ENCODE data around the gene FAM210A.

FAM210A gene

DNA sequence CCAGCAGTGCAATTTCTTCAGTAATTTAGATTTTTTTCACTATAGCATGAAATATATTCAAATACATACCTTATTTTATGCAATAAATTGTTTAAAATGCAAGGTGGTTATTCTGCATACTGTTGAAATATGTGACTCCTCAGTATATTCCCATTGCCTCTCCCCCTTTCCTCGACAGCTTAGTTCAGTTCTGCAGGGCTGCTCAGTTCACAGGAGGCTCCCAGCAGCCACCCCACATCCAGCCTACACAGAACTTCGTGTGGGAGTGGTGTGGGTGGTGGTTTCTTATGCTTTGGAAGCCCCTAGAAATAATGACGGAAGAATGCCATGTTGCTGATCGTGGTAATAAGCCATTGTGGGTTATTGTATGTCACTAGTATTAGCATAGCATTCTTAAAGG lies 79.7 kb downstream of the FAM210A start:
- no peak for DNase-seq (ENCODE audit: low read depth in 2 of 2)

GRCh38 chr18:13645093-13645492 lies 81.3 kb downstream of the FAM210A start:
- no peak for DNase-seq (ENCODE audit: low read depth in 2 of 2)

- DNase-seq (ENCODE audit: low read depth in 2 of 2) = no peak
Measured at GRCh38 chr18:13643261-13643751, 83.1 kb downstream of the FAM210A start.

DNA sequence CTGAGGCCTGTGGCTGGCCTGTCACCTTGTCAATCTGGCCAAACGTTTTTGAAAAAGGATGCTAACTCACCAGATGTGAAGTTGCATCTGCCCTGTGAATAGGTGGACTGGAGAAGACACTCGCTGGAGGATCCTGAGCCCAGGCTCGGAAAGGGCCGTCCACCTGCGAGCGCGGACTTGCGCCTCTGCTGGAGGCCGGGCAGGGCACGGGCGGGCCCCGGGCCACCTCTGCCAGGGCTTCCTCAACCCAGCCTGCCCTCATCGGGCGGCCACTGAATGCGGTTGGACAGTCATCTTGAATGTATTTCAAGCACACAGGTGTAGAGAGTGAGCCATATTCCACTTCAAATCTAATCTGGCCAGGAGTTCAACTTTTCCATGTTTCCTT lies 83.9 kb downstream of the FAM210A start:
- DNase-seq (ENCODE audit: low read depth in 2 of 2) = no peak

DNA sequence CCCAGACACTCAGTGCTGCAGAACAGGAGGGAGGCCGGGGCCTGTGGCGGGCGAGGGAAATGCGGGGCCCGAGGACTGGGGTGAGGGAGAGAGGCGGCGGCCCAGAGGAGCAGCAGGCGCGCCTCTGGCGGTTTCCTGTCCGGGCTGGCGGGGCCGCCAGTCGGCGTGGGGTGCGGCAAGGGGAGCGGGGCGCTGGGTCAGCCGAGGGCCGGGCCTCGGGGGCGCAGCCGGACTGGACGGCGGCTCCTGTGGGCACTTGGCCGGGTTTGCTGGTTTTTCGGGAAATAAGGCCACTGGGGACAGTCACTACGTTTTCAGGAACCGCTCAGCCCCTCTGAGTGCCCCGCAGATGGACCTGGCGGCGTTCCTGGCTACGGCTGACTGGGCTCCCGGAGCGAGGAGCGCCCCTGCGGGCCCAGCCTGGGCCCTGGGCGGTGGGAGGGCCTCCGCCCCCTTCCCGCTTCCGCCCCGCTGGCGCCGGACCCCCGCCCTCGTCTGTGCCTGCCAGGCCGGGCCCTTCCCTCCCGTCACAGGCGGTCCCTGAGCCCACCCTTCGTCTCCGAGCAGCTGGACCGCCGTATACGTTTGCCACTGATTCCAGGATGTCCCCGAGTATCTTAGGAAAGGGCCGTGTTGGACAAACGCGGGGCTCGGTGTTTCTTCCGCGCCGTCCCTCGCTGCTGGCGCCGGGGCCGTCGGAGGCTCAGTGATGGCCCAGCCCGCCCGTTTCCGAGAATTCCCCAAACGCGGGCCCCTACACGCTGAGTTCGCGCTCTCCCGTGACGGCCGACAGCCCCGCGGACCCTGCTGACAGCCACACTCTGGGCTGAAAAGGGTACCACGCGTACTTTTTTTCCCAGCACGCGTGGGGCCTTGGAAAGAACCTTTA lies 84.6 kb downstream of the FAM210A start:
- no peak for DNase-seq (ENCODE audit: low read depth in 2 of 2)

- no peak for DNase-seq (ENCODE audit: low read depth in 2 of 2)
Measured at GRCh38 chr18:13640266-13640860, 86.0 kb downstream of the FAM210A start.

GRCh38 chr18:13638719-13639595 lies 87.4 kb downstream of the FAM210A start:
- no peak for DNase-seq (ENCODE audit: low read depth in 2 of 2)

GRCh38 chr18:13635046-13635445 lies 91.3 kb downstream of the FAM210A start:
- DNase-seq (ENCODE audit: low read depth in 2 of 2) = no peak

DNA sequence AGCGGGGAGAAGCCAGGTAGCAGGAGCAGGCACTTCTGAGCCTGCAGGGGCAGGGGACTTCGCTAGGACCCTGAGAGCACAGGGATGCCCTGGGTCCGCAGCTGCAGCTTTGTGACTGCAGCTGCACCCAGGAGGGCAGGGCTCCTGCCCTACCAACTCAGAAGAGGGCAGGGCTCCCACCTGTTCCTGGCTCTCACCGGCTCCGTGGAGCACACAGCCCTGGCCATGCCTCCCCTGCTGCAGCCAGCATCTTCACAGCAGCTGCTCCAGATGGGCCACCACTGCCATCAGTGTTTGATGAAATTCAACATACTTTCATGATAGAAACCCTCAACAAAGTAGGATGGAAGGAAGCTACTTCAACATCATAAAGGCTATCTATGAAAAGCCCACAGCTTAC lies 92.7 kb downstream of the FAM210A start:
- no peak for DNase-seq (ENCODE audit: low read depth in 2 of 2)

DNA sequence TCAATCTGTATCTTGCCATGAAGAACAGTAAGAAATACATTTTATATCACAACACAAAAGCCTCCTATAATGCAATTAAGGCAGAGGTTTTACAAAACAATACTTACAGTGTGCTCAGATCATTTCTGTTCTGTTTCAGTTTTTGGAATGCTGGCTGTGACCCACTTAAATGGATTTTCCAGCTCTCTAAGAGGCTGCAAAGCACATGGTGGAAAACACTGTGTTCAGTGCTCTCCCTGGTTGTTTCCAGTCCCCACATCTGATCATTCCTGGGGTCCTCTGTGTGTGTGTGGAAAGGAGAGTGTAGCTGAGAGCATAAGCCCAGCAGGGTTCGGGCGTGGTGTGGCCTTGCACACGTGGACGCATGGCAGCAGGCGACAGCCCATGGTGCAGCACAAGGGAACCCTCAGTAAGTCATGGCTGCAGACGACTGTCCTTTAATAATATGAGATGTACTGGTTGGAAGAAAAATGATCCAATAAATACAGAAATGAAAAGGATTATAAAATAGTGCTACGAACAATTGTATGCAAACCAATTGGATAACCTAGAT lies 95.6 kb downstream of the FAM210A start:
- no peak for DNase-seq (ENCODE audit: low read depth in 2 of 2)

GRCh38 chr18:13629841-13630715 lies 96.3 kb downstream of the FAM210A start:
- DNase-seq (ENCODE audit: low read depth in 2 of 2) = peak in 1 of 2 donors; percentile 29

DNA sequence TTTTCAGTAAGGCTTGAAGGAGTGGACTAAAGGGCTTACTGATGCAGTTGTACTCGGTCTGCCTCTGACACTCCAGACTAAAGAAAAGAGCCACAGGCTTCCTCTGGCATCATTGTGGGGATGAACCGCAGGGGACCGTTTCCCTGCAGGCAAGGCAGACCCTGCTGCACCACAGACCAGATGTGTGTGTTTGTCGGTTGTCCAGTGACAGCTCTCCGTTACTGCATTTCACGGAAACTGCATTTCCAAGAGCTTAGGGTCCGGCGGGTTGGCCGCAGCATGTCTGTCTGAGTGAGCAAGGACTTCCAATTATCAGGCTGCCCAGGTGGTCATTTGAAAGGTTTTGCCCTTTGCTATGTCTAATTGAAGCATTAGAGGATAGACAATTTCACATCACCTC lies 98.1 kb downstream of the FAM210A start:
- no peak for DNase-seq (ENCODE audit: low read depth in 2 of 2)

- DNase-seq (ENCODE audit: low read depth in 2 of 2) = no peak
Measured at GRCh38 chr18:13627639-13628038, 98.7 kb downstream of the FAM210A start.

DNA sequence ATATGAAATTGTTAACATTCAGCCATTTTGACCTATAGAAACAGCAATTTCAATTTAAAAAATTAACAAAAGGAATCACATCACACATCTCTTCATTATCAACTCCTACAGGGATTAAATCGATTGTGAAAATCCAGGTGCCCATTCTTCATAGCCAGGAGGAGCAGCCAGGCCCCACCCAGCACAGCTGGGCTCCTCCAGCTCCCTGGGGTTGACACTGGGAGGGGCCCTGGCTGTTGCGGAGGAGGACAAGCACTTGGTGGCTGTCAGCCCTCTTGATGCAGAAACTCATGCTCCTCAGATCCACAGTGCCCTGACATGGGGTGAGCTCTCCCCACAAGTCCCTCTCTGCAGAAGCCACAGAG lies 99.8 kb downstream of the FAM210A start:
- DNase-seq (ENCODE audit: low read depth in 2 of 2) = no peak

DNA sequence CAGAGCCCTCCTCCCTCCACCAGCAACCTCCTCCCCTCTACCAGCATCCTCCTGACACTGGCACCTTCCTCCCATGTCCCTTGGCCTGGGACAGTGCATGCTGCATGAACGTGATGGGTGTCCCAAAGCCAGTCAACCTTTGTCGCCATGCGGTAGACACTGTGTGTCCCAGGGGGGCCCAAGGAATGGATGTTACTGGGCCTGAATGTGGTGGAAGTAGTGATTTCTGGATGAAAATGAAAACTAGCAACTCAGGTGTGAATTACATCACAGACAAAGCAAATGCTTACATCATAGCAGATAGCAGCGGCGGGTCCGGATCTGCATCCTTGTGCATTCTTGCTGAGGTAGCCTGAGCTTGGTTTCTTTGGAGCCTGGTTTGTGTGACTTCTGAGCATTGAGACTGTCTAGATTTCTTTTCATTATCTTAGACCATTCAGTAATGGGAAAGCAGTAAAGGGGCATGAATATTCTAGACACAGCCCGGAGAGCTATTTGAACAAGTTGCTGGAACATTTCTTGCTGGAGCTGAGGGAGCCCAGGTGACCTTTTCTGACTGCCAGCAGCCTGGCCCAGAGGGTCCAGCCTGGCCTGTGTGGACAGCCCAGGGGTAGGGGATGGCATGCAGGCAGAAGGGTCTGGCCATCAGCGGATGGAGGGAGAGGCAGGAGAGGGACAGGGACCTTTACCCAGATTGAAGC lies 100.4 kb downstream of the FAM210A start:
- DNase-seq (ENCODE audit: low read depth in 2 of 2) = no peak

DNA sequence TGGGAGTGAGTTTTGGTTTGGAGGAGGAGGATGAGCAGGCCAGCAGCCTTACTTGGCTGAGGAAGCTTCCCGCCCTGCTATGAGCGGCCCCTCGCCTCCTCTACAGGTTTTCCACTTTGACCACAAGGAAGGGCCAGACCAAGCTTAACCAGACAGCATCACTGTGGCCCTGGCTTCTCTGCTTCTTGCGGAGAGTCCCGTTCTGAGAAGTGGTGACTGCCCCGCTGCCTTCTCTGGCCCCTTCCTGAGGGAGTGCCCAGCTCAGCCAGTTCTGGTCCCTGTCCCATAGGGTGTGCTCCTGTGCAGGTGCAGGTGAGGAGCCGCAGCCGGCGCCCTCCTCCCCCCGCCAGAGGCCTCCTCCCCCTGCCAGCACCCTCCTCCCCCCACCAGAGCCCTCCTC lies 101.0 kb downstream of the FAM210A start:
- no peak for DNase-seq (ENCODE audit: low read depth in 2 of 2)

DNA sequence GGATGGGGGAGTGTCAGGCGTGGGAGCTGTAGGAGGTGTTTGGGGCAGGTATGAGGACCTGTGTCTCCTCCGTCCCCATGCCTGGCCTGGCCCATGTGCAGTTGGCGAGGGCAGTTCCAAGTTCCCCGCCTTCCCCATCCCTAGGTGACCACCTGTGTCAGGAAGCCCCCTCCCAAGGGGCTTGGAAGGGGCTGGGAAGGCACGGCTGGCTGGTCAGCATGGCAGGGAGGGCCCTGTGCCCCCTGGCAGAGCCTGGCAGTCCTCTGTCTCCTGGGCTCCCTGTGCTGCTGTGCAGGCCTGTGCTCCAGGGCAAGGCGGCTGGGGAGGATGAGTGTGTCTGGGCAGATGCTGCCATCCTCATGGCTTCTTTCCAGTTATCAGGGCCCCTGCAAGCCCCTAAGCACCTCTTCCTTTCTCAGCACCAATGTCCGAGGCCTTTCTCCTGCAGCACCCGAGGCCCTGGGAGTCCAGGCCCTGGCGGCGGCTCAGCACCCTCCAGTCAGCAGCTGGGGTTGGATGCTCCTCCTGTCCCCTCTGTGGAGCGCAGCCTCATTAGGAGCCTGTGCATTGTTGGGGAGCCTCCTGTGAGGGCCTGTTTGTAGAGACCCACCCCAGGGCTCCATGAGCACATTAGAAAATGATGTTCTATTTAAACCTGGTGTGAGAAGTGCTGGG lies 101.7 kb downstream of the FAM210A start:
- no peak for DNase-seq (ENCODE audit: low read depth in 2 of 2)

DNA sequence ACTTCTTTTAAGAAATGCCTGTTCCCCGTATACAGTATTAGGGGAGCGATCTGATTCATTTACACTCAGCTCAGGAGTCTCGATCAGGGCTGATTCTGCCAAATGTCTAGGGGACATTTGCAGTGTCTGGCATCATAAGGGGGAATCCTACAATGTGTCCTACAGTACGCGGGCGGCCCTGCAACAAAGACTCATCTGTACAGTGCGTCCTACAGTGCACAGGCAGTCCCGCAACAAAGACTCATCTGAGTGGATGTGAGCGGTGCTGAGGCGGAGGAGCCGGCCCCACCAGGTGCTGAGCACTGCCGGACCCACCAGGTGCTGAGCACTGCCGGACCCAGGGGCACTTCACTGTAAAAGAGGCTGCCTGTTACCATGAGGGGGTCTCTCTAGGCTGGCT lies 102.5 kb downstream of the FAM210A start:
- no peak for DNase-seq (ENCODE audit: low read depth in 2 of 2)

DNA sequence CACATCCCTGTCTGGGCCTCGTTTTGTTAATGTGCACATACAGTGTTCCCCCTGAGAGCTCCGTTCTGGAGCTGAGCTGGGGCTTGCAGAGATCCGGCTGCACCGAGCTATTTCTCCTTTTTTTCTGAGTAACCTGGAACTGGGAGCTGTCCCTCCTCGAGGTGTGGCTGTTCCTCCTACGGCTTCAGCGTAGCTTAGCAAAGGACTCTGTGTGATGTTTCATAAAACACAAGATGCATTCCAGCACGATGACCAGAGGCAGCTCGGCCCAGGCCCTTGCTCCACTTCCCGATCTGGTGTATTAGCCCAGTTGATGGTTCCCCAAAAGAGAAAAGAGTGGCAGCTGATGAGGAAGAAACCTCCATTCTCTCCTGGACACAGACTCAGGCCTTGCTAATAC lies 103.0 kb downstream of the FAM210A start:
- no peak for DNase-seq (ENCODE audit: low read depth in 2 of 2)

DNA sequence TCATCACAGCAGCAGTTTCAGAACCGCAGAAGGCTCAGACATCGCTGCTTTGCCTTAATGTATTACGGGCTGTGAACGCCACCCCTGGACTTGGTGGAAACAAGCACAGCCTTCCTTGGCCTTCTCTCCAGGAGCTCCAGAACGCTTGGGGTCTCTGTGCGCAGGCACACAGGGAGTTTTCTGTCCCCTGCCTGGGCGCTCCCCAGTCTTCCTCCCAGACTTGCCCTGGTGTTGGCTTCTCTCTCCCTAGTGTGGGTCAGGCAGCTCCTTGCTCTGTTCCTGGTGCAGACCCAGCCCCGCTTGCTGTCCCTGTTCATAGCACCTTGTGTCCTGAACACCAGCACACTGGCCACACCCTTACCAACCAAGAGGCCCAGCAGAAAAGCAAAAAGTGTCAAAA lies 103.6 kb downstream of the FAM210A start:
- DNase-seq (ENCODE audit: low read depth in 2 of 2) = no peak
